ENCODE results near the gene TPST2. TPM values are rescaled to one million over a fixed set of nuclear protein-coding genes. Genes with fewer than 3 reads are reported as not detected.

Gene TPST2
- total and polyA plus RNA-seq, 4 donors, result 10.5 to 21.3 (median 14.6) TPM

DNA sequence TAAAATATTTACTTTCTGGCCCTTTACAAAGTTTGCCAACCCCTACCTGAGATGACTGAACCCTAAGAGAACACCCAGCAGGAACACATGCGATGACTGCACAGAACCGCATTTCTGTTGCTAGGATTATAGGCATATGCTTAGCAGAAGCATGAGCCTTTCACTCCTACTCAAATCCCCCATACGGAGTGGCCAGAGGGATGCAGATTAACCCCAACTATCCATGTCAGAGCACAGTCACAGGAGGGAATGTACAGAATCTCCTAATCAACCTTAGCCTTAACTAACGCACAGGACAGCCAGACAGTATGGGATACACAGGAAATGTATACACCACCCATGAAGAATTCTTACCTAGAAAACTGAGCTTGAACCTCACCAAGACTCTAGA lies 112.6 kb downstream of the TPST2 start:
- Histone ChIP-seq H3K36me3 (ENCODE audit: control insufficient read depth, insufficient read depth, low read length) (peaks cover 40% of the 10 kb centered on the region), H3K27me3 (ENCODE audit: control insufficient read depth, insufficient read depth, low read length) (no peaks in the 10 kb centered on the region), H3K4me1 (ENCODE audit: control insufficient read depth, insufficient read depth, low read length) (peaks cover 17% of the 10 kb centered on the region), H3K27ac (ENCODE audit: low read depth, low read length) (peak overlapping the region; percentile 64), H3K9me3 (ENCODE audit: control insufficient read depth, insufficient read depth, low read length) (no peaks in the 10 kb centered on the region), H3K4me3 (ENCODE audit: low read depth, low read length) (no peak overlapping the region)
- no CpG with 5 or more reads among the region's 4 CpGs for WGBS (ENCODE audit: insufficient coverage)
- no peak for DNase-seq (ENCODE audit: low read depth in 4 of 6, low spot score in 6 of 6)

DNA sequence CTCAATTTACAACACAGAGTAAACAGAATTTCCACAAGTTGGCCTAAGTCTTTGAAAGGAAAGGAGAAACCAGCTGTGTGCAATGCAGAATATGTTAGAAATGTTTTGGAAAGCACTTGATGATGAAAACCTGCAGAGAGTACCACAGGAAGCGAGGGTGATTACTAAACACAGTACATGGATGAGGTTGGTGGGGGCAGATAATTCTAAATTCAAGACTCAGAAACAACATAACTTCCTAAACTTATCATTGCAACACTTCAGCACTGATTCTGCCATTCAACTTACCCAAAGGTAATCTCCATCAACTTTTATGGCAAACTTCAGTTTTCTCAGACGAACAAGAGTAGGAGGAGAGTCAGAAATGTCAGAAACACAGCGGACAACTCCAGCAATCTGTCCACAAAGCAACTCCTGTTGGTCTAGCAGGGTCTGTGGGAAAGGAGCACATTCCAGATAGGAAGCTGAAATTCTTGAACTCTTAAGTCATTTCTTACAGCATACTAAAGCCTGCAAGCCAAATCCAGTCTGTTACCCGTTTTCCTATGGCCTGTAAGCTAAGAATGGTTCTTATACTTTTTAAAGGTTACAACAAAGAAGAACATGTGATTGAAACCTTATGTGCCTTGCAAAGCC lies 113.1 kb downstream of the TPST2 start:
- no CpG with 5 or more reads among the region's 4 CpGs for WGBS (ENCODE audit: insufficient coverage)
- Histone ChIP-seq H3K9me3 (ENCODE audit: control insufficient read depth, insufficient read depth, low read length) (no peaks in the 10 kb centered on the region), H3K36me3 (ENCODE audit: control insufficient read depth, insufficient read depth, low read length) (peaks cover 44% of the 10 kb centered on the region), H3K4me3 (ENCODE audit: low read depth, low read length) (no peak overlapping the region), H3K27me3 (ENCODE audit: control insufficient read depth, insufficient read depth, low read length) (no peaks in the 10 kb centered on the region), H3K27ac (ENCODE audit: low read depth, low read length) (peak overlapping the region; percentile 64), H3K4me1 (ENCODE audit: control insufficient read depth, insufficient read depth, low read length) (peaks cover 17% of the 10 kb centered on the region)
- no peak for DNase-seq (ENCODE audit: low read depth in 4 of 6, low spot score in 6 of 6)

DNA sequence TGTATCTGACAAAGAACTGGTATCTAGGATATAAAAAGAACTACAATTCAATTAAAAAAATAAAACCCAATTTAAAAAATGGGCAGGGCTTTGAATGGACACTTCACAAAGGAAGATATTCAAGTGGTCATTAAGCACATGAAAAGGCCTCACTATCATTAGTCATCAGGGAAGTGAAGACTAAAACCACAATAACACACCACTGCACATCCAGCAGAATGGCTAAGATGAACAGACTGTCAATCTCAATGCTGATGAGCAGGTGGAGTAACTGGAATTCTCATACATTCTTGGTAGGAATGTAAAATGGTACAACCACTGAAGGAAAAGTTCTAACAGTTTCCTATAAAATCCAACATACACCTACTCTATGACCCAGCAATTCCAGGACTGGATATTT lies 115.2 kb downstream of the TPST2 start:
- Histone ChIP-seq H3K36me3 (ENCODE audit: control insufficient read depth, insufficient read depth, low read length) (peaks cover 60% of the 10 kb centered on the region), H3K27ac (ENCODE audit: low read depth, low read length) (no peak overlapping the region), H3K4me1 (ENCODE audit: control insufficient read depth, insufficient read depth, low read length) (peaks cover 3% of the 10 kb centered on the region), H3K27me3 (ENCODE audit: control insufficient read depth, insufficient read depth, low read length) (no peaks in the 10 kb centered on the region), H3K9me3 (ENCODE audit: control insufficient read depth, insufficient read depth, low read length) (no peaks in the 10 kb centered on the region), H3K4me3 (ENCODE audit: low read depth, low read length) (no peak overlapping the region)
- no peak for DNase-seq (ENCODE audit: low read depth in 4 of 6, low spot score in 6 of 6)

Small RNA genes lying within 50 kb of the gene (small RNA-seq; reads per million reads assigned to genes)
- gene MIR548J (ENCODE audit: low replicate concordance), result 0.59 reads per million, percentile 63 among the genes with 10 or more reads in this experiment

Other genes with a start within 250 kb of the TPST2 start
- 1 to 10 TPM; 3.7 to 8.0 TPM for gene ASPHD2, start 160.9 kb downstream of the TPST2 start, total RNA-seq
- gene ASPHD2, start 160.9 kb downstream of the TPST2 start, polyA plus RNA-seq (ENCODE audit: insufficient read length in 2 of 2), result 10 to 100 TPM; 12.0 to 12.8 TPM
- 10 to 100 TPM; 26.7 to 34.3 TPM for gene HPS4, start 106.3 kb downstream of the TPST2 start, total RNA-seq
- gene HPS4, start 106.3 kb downstream of the TPST2 start, polyA plus RNA-seq (ENCODE audit: insufficient read length in 2 of 2), result 10 to 100 TPM; 34.1 to 34.2 TPM
- 10 to 100 TPM; 16.6 to 23.0 TPM for gene SRRD, start 106.3 kb downstream of the TPST2 start, total RNA-seq
- gene SRRD, start 106.3 kb downstream of the TPST2 start, polyA plus RNA-seq (ENCODE audit: insufficient read length in 2 of 2), result 10 to 100 TPM; 31.7 to 32.1 TPM
- gene TFIP11, start 77.7 kb downstream of the TPST2 start, total RNA-seq, result 10 to 100 TPM; 24.5 to 36.0 TPM
- 10 to 100 TPM; 32.9 to 44.4 TPM for gene TFIP11, start 77.7 kb downstream of the TPST2 start, polyA plus RNA-seq (ENCODE audit: insufficient read length in 2 of 2)
- gene CRYBB1, start 27.9 kb upstream of the TPST2 start, total RNA-seq, result 1 to 10 TPM; 1.4 to 3.1 TPM
- 1 to 10 TPM; 3.2 to 3.6 TPM for gene CRYBB1, start 27.9 kb upstream of the TPST2 start, polyA plus RNA-seq (ENCODE audit: insufficient read length in 2 of 2)
- not detected for gene CRYBA4, start 31.8 kb upstream of the TPST2 start, total RNA-seq
- gene CRYBA4, start 31.8 kb upstream of the TPST2 start, polyA plus RNA-seq (ENCODE audit: insufficient read length in 2 of 2), result not detected
- 10 to 100 TPM; 38.7 to 54.7 TPM for gene MIAT, start 67.5 kb upstream of the TPST2 start, total RNA-seq
- gene MIAT, start 67.5 kb upstream of the TPST2 start, polyA plus RNA-seq (ENCODE audit: insufficient read length in 2 of 2), result 100 to 1,000 TPM in 1 of 2 donors, 10 to 100 TPM in 1; 93.7 to 161 TPM